Activated CD8-positive, alpha-beta memory T cell treated with anti-CD3 and anti-CD28 coated beads, Interleukin-2, amount 50 U/mL, for 24 hours (primary cell): ENCODE results near the gene RIF1.

Experiments used
- DNase-seq: peaks from one replicate; pipeline ENCODE4 v3.0.0-alpha.2; 2020; ENCODE audit errors: extremely low read depth

Gene RIF1, protein sequence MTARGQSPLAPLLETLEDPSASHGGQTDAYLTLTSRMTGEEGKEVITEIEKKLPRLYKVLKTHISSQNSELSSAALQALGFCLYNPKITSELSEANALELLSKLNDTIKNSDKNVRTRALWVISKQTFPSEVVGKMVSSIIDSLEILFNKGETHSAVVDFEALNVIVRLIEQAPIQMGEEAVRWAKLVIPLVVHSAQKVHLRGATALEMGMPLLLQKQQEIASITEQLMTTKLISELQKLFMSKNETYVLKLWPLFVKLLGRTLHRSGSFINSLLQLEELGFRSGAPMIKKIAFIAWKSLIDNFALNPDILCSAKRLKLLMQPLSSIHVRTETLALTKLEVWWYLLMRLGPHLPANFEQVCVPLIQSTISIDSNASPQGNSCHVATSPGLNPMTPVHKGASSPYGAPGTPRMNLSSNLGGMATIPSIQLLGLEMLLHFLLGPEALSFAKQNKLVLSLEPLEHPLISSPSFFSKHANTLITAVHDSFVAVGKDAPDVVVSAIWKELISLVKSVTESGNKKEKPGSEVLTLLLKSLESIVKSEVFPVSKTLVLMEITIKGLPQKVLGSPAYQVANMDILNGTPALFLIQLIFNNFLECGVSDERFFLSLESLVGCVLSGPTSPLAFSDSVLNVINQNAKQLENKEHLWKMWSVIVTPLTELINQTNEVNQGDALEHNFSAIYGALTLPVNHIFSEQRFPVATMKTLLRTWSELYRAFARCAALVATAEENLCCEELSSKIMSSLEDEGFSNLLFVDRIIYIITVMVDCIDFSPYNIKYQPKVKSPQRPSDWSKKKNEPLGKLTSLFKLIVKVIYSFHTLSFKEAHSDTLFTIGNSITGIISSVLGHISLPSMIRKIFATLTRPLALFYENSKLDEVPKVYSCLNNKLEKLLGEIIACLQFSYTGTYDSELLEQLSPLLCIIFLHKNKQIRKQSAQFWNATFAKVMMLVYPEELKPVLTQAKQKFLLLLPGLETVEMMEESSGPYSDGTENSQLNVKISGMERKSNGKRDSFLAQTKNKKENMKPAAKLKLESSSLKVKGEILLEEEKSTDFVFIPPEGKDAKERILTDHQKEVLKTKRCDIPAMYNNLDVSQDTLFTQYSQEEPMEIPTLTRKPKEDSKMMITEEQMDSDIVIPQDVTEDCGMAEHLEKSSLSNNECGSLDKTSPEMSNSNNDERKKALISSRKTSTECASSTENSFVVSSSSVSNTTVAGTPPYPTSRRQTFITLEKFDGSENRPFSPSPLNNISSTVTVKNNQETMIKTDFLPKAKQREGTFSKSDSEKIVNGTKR (N-terminal part only)

DNA sequence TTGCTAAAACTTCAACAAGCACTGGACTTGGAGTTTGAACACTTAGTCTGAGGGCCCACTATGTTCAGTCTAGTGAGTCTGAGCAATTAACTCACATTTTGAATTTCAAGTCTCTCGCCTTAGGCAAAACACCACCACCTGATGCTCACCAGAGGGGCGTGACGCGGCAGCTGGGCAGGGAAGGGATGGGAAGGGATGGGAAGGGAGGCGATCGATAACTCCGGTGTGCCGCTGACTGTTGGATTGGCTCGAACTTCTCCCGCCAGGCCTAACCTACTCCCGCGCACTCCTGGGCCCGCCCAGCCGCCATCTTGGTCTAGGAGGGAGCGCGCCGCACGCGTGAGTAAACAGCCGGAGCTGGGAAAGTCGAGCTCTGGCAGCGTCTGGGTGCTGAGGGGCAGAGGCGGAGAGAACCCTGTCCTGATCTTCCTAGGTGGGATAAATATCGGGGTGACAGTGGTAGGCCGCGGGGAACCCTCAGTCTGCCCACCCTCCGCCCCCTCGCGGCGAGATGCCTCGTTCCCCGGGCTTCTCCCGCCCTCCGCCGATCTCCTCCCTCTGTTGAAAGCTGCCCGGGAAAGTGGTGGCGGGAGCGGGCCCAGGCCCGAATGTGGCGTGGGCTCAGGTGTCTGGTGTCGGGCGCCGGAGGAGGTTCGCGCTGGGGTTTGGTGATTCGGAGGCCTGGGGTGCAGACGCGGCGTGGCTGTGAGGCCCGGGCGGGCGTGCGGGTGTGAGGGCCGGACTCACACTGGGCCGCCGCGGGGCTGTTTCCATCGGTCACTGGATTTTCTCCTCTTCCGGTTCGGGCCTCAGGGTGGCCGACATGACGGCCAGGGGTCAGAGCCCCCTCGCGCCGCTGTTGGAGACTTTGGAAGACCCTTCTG is at the start of gene RIF1:
Gene RIF1 (plus strand): TSS at position 302 of the 884 bp plus-strand sequence. CDS start 522 bp downstream, at position 824.
- peak; percentile 60 for DNase-seq

DNA sequence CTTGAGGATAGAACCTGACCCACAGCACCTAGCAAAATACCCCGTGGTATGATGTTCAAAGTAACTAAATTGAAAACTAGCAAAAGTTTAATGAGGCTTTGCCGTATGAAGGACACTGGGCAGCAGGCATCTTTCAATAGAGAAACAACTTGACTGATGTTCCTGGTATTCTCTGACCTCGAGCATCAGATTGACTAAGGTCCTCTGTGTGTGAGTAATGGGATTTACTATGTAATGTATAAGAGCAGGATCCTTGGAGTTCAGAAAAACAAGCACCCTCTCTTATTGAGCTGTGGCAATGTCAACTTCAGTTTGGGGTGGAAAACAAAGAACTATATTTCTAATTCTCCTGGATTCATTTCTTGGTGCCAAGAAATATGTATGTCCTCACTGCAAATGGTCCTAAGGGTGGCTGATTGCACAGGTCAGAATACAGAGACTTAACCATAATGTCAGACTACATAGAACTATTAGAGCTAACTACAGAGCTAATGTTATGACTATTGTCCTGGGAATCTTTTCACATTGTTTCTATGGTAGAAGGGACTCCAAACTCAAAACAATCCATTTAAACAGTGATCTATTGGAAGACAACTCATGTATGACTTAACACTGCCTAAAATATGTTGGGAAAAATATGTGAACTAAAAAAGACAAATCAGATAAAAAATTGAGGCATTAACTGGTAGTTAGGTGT is 47.9 kb upstream of the RIF1 start:
- DNase-seq = no peak

DNA sequence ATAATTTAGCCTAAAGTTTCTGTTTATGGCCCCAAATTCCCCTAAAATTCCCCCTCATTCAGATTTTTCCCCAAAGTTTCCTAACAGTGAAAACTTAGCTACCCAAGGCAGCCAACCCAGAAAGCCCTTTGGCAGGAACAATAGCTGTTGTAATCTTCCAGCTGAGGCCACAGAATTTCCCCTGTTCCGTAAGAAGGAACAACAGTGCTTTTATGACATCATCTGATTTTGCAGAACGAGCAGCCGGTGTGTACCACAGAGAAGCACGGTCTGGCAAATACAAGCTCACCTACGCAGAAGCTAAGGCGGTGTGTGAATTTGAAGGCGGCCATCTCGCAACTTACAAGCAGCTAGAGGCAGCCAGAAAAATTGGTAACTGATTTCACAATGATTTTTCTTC is 46.0 kb upstream of the RIF1 start:
- DNase-seq = no peak

DNA sequence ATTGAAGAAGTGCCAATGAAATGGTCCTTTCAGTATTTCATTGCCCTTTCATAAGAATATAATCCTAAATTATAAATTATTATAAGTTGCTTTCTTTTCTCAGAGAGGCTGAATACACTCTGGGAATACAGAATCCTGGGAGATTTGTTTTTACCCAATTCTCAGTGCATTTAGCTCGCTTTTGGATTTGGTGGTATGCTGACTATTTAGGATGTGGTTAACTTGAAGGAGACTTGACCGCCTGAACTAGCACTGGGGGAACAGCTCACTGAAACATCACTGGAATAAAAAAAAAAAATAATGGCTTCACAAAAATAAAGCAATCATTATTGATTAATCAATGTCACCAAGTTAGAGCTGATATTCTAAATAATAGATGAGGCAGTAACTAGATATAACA is 42.1 kb upstream of the RIF1 start:
- DNase-seq = no peak

DNA sequence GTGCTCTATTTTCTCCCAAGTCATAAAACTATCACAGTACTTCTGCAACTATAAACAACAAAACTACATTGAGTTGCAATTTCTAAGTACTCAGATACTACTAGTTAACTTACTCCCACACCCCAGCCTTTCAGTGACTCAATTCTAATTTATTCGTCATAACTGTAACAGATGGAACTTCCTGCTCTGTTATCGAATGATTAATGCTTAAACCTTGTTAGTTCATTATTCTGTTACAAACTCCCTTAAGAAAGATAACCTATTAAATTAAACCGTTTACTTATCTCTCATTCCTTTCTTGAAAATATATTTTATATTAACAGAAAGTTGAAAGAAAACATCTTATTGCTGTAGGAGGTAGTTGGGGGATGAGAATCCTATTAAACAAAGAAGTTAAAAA is 35.3 kb upstream of the RIF1 start:
- no peak for DNase-seq

DNA sequence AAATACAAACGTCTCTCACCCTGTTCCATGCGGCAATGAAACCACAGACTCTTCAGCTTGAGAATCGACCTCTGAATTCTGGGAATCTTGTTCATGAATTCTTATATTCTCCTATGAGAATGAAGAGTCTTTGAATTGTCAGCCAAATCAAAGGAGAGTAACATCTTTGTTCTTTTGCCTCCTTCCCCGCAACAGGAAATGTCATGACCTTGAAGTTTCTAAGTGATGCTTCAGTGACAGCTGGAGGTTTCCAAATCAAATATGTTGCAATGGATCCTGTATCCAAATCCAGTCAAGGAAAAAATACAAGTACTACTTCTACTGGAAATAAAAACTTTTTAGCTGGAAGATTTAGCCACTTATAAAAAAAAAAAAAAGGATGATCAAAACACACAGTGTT is 30.5 kb upstream of the RIF1 start:
- no peak for DNase-seq

DNA sequence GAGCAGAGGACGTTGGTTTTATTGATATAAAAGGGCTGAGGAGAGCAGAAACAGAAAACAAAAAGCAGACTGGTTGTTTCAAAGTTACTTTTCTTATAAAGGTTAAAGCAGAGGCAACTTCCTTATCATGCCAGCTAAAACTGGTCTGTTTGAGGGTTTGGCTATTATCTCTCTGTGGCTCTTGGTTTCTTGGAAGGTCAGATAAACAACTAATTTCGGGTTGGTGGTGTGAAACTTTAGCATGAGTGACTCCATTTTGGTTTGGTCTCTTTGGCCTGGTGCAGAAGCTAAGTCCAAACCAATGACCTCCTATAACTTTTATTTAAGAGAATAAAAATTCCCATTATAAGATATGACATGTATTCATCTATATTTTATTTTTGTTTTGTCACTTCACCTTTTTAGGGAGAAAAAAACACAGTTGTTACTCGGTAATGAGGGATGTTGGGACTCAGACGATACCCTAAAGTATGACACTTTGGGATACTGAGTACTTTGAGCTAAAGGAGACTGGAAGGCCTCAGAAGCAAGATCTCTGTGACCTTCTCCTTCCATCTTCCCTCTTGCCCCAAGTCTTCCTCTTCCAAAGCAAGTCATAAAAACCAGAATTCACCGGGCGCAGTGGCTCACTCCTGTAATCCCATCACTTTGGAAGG is 29.0 kb upstream of the RIF1 start:
- DNase-seq = no peak

DNA sequence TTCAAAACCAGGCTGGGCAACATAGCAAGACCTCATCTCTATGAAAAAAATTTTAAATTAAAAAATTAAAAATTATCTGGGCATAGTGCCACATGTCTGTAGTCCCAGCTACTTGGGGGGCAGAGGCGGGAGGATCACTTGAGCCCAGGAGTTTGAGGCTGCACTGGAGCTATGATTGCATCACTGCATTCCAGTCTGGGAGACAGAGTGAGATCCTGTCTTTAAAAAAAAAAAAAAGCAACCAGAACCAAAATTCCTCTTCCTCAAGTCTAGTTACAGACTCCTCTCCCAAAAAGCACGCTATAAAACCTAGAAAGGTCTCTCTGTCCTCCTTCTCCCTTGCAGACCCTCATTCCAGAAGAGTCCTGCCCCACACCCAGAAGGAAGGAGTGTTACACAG is 28.4 kb upstream of the RIF1 start:
- no peak for DNase-seq

DNA sequence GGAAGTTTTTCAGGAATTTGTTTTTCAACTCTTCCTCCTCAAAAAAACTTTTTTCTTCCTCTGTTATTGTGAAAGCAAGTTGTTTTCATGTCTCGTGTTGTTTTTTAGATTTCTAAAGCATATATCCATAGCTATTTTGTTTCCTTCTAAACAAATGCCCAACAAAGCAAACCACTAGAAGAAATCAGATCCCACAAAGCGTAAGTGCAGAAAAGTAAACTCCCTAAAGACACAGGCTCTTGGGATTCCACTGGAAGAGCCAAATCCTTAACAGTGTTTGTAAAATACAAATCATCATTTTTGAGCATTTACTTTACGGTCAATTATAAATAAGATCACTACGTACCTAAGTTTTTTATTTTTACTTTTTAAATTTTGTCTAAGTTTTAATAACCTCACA is 21.7 kb upstream of the RIF1 start:
- DNase-seq = no peak

DNA sequence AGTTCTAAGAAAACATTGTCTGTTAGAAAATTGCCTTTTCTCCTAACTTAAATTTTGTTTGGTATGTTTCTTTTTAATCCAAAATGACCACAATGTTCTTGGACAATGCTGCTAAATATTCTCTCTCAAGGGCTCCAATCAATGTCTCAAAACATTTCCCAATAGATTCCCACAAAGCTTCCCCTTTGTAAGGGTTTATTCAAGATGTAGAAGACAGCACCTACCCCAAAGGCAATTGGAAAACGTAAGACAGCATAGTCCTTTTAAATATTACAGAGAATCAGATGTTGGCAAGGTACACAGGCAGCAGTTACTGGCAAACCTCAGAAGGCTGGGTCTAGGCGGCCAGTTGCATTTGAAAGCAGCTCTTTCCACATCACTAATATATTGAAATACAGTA is 18.3 kb upstream of the RIF1 start:
- DNase-seq = no peak

DNA sequence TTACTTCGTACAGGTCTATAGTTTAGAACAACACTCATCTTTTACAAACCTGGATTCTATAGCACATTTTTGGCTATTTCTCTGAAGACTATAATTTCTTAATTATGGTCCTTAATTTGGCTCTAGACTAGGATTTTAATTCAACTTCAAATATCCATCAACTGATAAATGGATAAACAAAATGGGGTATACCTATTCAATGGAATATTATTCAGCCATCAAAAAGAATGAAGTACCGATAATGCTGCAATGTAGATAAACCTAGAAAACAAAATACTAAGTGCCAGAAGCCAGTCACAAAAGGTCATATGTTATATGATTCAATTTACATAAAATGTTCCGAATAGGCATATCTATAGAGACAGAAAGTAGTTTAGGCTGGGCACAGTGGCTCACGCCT is 15.2 kb upstream of the RIF1 start:
- no peak for DNase-seq

DNA sequence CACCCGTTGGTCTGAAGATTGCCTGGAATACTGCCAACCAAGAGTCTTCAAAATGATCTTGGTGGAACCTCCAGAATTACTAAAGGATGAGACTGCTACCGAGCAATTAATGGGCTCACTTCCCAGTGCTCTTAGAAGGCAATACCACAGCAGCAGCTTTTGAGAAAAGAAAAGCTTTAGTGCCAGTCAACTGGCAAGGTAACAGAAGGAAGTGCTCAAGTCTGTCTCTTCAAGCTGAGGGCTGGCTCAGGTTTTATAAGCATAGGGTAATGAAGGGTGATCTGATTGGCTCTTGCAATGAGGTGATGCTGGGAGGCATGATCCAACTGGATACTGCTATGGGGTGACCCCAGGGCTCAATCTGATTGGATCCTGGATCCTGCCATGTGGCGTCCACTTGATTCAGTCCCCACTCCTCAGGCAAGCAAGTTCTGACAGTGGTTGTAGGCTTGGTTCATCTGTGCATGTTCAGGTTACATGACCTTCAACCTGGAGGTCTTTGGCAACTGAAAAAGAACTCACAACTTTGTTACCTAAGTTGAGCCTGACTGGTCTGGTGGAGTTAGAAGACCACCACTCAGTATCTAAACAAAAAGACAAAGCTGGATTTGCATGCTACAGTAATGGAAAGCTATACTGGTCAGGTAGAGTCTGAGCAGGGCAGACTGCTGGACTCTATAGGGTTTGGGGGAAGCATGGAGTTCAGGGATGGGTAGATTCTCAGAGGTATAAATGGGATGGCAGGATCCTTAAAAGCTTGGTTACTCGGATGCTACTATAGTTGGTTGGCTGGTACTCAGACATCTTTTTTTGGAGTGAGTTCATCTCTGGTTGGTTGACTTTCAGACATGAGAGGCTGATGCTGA is 14.0 kb upstream of the RIF1 start:
- no peak for DNase-seq

DNA sequence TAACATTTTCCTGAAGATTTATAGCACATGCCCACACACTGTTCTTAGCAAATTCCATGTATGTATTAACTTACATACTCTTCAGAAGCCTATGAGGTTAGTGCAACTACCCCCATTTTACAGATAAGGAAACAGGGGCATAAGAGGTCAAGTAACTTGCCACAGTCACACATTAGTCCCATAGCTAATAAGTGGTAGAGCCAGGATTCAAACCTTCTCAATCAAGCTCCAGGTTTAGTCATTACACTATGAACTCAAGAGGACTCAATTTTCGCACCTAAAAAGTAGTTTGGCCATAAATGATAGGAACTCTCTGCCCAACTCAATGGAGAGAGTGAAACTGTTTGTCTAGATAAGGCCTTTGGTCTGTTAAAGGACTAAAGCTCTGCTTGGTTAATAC is 9.7 kb upstream of the RIF1 start:
- DNase-seq = no peak

DNA sequence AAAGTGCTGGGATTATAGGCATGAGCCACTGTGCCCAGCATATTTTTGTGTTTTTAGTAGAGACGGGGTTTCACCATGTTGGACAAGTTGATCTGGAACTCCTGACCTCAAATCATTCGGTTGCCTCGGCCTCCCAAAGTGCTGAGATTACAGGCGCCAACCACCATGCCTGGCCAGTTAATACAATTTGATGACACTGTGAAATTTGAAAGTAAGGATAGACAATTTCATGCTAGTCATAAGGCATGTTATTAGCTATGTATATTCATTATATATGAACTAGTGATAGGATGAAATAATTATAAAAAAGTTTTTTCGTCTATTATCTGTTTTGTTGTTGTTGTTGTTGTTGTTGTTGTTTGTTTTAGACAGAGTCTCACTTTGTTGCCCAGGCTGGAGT is 8.6 kb upstream of the RIF1 start:
- DNase-seq = no peak

DNA sequence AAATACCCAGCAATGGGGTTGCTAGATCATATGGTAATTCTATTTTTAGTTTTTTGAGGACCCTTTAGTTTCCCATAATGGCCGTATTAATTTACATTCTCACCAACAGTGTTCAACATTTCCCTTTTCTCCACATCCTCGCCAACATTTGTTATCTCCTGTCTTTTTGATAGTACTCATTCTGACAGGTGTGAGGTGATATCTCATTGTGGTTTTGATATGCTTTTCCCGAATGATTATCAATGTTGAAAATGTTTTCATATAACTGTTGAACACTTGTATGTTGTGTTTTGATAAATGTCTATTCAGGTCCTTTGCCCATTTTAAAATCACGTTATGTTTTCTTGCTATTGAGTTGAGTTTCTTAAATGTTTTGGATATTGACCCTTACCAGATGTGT is 5.8 kb upstream of the RIF1 start:
- DNase-seq = no peak

DNA sequence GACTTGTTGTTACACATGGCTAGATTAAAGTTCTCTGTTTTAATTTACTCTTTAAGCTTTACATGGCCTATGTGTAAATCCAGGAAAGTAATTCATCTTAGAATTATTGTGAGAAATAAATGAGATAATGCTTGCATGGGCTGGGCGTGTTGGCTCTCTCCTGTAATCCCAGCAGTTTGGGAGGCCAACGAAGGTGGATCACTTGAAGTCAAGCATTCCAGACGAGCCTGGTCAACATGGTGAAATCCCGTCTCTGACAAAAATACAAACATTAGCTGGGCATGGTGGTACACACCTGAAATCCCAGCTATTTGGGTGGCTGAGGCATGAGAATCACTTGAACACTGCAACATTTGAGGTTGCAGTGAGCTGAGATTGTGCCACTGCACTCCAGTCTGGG is 4.3 kb upstream of the RIF1 start:
- DNase-seq = no peak

DNA sequence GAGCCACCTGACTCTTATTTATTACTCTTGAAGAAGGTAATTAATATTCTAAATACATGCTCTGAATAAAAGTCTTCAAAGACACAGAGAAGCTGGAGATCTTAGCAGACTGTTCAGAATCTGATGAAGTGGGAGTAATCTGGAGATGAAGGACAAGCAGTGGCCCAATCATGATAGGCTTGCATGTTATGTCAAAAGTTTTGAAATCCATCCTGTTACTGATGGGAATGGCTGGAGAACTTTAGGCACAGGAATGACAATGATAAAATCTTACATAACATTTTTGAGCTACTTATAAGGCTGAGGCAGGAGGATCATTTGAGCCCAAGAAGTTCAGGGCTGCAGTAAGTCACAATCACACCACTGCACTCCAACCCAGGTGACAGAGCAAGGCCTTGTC is 2.4 kb upstream of the RIF1 start:
- DNase-seq = no peak

DNA sequence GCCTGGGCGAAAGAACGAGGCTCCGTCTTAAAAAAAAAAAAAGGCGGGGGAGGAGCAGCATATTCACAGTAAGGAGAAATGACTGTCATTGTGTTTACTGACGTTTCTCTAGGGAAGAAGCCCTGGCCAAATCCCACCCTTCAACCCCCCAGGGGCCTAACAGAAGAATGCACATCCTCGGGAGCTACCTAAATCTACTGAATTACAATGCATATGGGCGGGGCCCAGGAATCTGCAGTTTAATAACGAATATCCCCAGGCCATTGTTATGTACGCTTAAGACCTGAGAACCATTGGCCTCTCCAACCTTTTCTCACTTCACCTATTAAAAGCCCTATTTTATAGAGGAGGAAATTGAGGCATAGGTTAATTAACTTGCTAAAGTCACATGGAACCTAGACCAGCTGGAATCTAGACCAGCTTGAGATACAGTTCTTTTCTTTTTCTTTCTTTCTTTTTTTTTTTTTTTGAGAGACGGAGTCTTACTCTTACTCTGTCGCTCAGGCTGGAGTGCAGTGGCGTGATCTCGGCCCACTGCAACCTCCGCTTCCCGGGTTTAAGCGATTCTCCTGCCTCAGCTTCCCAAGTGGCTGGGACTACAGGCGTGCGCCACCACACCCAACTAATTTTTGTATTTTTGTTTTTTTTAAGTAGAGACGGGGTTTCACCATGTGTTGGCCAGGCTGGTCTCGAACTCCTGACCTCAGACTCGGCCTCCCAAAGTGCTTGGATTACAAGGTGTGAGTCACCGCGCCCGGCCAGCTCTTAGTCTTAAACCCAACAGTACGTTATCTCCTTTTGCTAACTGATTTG is 708 bp upstream of the RIF1 start:
- DNase-seq = no peak
